Bronchial epithelial cell (primary cell): ENCODE results near the gene DSCAM. TPM values are rescaled to one million over a fixed set of nuclear protein-coding genes. Genes with fewer than 3 reads are reported as not detected.

Experiments used
- DNase-seq: peaks from one replicate; pipeline ENCODE4 v3.0.0-alpha.2; 2010; ENCODE audit warnings: low read depth
- FAIRE-seq: peaks from 2 replicates; lab custom pipeline; 2011; peaks lifted over from hg19 to GRCh38; lab: Jason Lieb, UNC
- H3K27me3 ChIP-seq: 2 replicates; pipeline ENCODE4 v1.5.1; 2011; ENCODE audit warnings: low read length; ENCODE audit not compliant: control insufficient read depth, insufficient read depth
- H3K36me3 ChIP-seq: 2 replicates; pipeline ENCODE4 v1.5.1; 2011; ENCODE audit warnings: low read length; ENCODE audit not compliant: control insufficient read depth, insufficient read depth
- H3K4me3 ChIP-seq: 2 replicates; pipeline ENCODE4 v1.5.1; 2011; ENCODE audit warnings: mild to moderate bottlenecking, low read depth, low read length, control low read depth
- CTCF ChIP-seq: IDR thresholded peaks from 2 replicates; pipeline ENCODE4 v1.5.1; 2011; ENCODE audit warnings: mild to moderate bottlenecking, moderate library complexity, low read length, control low read depth, inconsistent platforms; ENCODE audit not compliant: insufficient read depth, severe bottlenecking
- total RNA-seq: library from RNA; depleted of rRNA; stranded (reverse); fragments of >200 nt; gene quantifications from 2 replicates; pipeline ENCODE4 v1.2.1, GENCODE V29; 2014

DSCAM gene
- total RNA-seq, 1 donor from 2014 or later: 0.53 TPM

- TF ChIP-seq CTCF: no peak
- DNase-seq (no peak), FAIRE-seq (no peak)
- Histone ChIP-seq H3K36me3 (no peaks in the 10 kb centered on the region), H3K4me3 (no peak overlapping the region), H3K27me3 (no peaks in the 10 kb centered on the region)
Observed at GRCh38 chr21:40639616-40640194, 207.3 kb downstream of the DSCAM start.

GRCh38 chr21:40638466-40639251 lies 208.3 kb downstream of the DSCAM start:
- Histone ChIP-seq H3K4me3 (no peak overlapping the region), H3K27me3 (no peaks in the 10 kb centered on the region), H3K36me3 (no peaks in the 10 kb centered on the region)
- no peak for FAIRE-seq
- DNase-seq: no peak
- no peak for TF ChIP-seq CTCF

- H3K4me3 ChIP-seq: no peak overlapping the region
- no peaks in the 10 kb centered on the region for H3K27me3 ChIP-seq
- FAIRE-seq (no peak), DNase-seq (no peak)
- no peak for TF ChIP-seq CTCF
- H3K36me3 ChIP-seq: no peaks in the 10 kb centered on the region
Observed at GRCh38 chr21:40636026-40636425, 210.9 kb downstream of the DSCAM start.

- H3K27me3 ChIP-seq: no peaks in the 10 kb centered on the region
- no peak for DNase-seq
- no peak for FAIRE-seq
- no peak overlapping the region for H3K4me3 ChIP-seq
- no peaks in the 10 kb centered on the region for H3K36me3 ChIP-seq
- TF ChIP-seq CTCF: no peak
Observed at GRCh38 chr21:40635391-40635790, 211.6 kb downstream of the DSCAM start.

- no peaks in the 10 kb centered on the region for H3K36me3 ChIP-seq
- no peak for TF ChIP-seq CTCF
- no peak for FAIRE-seq
Observed at GRCh38 chr21:40634141-40634540, 212.8 kb downstream of the DSCAM start.

More at GRCh38 chr21:40634141-40634540, 212.8 kb downstream of the DSCAM start:
- Histone ChIP-seq H3K27me3 (no peaks in the 10 kb centered on the region), H3K4me3 (no peak overlapping the region)
- DNase-seq: no peak
